Measurements from ENCODE around the gene STK32B.

Gene STK32B

DNA sequence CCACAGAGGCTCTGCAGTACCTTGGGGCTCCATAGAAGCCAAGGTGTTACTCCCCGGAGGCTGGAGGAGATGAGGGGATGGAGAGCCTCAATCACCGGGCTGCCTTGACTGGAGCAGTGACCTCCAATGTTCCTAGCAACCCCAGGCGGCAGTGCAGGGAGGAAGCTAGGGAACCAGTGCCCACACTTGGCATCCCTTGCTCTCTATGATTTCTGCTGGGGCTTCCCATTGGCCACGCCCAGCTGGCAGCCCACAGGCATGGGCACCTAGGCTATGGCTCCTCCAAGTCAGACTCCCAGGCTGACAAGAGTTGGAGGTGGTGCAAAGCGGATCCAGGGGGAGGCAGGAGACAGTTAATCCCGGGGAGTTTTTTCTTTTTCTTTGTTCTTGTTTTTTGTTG, 427.4 kb downstream of the STK32B start:
- no peak for DNase-seq

DNA sequence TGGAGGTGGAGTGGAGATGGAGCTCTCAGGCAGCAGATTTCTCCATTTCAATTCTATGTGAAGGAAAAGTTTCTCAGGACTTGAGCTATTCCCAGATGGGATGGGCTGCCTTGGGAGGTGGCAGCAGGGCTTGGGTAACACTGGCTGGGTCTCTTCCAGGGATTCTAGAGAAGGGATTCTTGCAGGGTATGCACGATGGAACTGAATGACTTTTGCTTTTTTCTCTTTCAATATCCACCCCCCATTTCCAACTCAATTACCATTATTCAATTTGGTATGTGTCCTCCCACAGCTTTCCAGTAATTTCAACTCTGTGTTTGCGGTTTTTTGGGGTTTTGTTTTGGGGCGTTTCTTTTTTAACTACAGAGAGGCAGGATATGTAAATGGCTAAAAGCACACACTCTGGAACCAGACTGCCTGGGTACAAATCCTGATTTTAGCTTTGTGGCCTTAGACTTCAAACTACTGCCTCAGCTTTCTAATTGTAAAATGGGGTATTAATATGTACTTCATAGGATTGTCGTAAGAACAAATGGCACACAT, 428.3 kb downstream of the STK32B start:
- no peak for DNase-seq

DNA sequence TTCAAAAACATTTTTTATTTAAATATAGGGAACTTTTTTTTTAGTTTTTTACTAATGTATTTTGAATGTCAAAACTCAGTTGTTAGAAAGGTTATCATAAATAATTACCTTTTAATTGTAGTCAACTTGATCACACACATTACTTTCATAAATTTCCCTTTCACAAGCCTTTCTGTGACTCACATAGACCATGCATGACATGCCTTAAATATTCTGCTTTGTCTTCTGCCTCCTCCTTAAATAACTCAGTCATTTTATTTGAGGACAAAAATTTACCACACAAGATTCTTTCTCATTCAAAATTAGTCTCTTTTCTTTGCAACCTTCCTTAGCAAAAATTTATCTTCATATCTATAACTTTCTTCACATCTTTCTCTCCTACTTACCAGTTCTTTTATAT, 437.1 kb downstream of the STK32B start:
- DNase-seq = no peak

DNA sequence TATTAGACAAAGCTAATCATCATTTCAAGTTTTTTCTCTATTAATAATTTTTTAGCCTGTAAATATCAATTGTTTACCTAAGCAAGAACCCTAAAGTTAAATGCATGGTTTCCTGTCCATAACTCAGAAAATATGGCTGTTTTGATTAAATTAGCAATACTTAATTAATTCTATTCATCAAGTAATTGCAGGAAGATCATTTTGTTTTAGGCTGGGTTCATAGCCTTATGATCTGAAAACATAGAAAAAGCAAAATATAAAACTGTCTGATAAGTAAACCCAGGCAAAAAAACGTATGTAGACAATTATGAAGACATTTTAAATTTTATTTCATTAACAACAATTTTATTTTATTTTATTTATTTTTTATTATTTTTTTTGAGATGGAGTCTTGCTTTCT, 438.0 kb downstream of the STK32B start:
- DNase-seq = no peak

DNA sequence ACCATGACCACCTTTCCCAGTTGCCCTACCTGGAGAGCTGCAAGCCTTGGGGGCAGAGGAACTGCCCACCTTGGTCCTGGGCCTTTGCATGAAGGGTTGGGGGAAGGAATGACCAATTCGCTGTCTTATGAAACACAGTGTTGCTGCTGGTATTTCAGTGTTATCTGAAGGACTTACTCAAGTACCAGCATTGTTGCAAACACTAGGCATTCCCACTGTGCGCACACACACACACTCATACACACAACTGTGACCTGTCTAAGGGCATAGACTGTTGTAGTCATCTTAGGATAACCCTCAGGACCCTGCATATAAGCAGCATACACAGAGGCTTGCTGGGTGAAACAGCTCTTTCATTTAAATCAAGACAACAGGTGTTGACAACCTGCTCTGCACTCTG, 446.2 kb downstream of the STK32B start:
- no peak for DNase-seq

DNA sequence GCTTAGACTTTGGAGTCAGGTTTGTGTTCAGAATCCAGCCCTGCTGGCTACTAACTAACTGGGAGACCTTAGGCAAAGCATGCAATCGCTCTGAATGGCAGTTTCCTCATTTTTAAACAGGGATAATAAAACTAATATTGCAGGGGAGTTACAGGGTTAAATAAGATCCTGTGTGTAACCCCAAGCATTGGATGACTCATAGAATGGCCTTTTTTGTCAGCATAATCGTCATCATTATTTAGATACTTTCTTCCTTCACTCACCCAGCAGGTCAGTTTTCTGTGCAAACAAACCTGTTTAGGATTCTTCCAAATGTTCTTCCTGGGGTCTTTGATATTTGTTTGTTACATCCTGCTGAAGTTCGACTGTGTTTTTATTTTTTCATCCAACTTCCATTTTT, 448.9 kb downstream of the STK32B start:
- no peak for DNase-seq

DNA sequence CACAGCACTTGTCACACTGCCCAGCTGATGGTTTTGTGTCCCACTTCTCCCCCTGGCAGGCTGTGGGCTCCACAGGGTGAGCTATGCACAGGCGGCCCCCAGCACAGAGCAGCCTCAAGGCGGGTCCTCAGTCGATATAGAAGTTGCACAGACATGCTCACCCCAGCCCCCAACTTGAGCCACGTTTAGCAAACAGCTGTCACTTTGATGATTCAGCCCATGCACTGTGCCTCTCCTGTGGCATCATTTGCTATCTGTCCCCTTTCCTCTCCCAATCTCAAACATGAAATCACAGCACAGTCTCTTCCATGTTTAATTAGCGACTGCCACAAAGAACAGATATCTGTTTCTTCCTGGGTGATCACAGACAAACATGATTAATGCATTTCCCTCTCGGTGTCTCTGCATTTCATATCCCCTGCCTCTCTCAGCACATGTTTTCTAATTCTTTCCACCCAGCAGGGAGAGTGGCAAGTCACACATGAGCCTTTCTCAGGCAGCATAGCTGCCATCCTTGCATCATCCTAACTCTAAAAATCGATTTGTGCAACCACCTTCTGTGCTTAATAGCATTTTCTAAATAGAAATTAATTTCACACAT, 452.2 kb downstream of the STK32B start:
- no peak for DNase-seq

DNA sequence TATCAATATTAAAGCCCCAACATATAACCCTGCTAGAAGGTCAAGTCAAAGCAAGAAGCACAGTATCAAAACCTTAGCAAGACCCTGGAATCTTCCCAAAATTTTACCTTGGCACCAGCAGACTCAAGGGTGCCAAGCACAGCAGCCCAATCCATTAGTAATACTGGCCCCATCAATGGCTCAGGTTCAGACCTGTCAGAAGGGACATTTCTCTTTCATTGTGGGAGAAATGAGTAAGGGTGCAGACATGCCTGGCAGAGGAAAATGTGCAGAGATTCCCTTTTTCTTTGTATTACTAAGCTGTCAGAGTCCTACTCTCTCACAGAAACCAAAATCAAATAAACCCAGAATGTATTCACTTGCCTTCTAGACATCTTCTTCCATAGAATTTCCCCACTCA, 453.2 kb downstream of the STK32B start:
- DNase-seq = no peak

DNA sequence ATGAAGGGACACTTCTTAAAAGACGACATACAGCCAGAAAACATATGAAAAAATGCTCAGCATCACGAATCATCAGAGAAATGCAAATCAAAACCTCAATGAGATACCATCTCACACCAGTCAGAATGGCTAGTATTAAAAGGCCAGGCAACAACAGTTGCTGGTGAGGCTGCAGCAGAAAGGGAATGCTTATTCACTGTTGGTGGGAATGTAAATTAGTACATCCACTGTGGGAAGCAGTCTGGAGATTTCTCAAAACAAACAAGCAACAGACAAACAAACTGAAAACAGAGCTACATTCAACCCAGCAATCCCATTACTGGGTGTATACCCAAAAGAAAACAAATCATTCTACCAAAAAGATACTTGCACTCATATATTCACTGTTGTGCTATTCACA, 459.2 kb downstream of the STK32B start:
- no peak for DNase-seq

DNA sequence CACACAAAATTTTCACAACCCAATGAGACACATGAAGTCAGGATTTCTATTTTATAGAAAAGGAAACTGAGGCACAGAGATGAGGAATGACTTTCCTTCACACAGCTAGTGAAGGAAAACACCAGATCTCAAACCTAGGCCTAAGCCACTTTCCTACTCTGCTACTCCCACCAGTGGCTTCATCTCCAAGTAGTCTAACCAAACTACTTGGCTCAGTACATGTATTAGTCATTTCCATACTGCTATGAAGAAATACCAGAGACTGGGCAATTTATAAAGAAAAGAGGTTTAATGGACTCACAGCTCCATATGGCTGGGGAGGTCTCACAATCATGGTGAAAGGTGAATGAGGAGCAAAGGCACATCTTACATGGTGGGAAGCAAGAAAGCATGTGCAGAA, 460.5 kb downstream of the STK32B start:
- no peak for DNase-seq

DNA sequence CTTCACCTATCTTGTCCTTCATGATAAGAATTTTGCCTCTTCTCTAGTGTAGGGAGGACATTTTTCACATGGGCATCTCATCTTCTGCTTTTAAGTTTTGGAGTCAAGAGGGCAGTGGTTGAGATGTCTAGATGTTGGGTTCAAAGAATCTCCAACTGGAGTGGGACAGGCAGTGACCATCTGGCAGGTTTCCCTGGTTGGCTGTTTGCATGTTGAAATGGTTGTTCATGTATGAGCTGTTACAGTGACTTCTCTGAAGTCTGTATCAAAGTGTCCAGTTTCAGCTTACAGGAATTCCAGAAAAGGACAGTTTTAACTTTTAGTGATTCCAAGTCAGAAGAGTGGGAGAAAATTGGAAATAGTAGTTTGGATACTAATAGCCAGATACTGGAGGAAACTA, 464.4 kb downstream of the STK32B start:
- DNase-seq = no peak

DNA sequence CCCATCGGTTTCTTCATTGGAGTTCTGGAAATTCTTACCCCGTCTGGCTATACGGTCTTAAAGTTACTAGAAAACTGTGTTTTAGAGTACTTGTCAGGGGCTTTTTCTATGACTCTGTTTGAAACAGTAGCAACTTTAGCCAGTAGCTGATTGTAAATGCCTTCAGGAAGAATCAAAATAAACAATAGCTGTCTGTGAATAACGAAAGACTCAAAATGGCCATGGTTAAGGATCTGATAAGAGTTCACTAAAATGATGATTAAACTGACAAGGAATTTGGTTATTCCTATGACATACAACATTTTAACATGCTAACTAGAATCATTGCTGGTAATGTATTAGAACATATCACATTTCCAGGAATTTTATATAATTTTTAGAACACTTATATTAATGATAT, 466.1 kb downstream of the STK32B start:
- no peak for DNase-seq

DNA sequence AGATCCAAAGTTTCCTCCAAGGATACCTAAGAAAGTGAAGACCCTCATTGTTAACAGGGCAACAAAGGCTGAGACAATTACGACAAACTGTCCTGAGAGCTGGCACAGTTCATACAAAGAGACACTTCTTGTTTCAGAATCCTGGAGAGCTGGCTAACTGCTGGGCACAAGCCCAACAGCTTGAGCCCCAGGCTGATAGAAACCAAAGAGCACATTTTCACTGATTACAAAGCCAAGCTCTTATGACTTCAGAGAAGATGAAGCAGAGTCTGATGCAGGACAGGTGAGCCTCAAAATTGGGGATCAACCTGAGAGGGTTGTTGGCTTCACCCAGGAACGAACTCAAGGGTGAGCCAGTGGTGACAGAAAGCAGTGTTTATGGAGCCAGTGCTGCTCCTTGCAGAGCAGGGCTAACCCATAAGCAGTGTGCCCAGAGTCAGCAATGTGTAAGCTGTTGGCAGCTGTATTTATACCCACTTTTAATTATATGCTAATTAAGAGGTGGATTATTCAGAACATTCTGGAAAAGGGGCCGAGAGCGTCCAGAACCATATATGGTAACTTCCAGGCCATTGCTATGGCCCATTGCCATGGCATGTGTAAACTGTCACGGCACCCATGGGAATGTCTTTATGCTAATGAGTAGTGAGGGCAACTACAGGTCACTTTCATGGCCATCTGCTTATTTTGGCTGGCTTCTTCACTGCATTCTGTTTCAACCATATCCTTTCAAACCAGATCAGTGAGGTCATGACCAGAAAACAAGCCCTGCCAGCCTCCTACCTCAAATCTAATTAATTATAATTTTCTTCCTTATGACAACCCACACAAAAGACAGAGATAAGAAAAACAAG, 473.4 kb downstream of the STK32B start:
- DNase-seq = no peak

DNA sequence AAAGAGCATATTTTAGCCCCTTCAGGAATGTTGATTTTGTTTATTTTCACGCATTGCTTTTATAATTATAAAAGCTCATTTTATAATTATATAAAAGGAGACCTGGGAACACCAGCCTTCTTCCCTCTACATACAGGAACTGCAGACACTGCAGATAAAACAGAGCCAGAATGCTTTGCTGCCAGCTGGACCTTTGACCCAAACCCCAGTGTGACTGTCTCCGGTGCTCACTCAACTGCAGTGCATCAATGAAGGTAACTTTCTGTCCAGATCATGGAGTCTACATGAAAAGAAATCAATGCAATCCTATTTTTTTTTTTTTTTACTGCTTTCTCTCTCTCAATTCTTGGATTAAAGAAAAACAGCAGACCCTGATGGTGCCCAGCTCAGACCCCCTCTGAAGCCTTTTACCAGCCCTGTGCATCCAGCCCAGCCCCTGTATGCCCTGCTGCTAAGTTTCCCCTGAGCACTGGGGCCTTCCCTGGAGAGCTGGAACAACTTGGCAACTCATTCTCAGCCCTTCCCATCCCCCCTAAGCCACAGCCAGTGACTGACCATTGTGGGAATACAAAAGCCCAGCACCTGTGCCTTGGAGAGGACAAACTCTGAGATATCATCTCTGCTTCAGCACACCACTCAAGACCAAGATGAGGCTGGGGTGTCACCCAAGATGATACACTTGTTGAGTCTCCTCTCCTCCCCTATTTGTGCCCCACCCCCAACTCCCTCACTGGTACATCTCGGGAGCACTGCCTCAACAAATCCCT, 475.0 kb downstream of the STK32B start:
- DNase-seq = no peak

DNA sequence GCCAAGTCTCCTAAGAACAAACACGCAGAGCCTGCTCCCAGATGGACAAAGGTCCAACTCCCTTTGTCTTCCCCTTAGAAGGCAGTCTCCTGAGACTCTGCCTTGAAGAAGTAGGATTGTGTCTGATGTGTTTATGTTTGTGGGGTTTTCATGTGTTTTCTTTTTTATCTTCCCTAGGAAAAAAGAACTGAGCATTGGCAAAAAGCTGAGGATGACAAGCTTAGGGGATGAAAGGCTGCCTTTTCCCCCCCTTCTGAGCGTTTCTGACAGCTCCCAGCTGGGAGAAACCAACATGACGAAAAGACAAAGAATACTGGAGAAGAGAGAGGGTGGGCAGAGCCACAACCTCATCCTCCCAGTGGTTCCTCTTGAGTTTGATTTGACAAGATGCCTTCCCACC, 475.9 kb downstream of the STK32B start:
- no peak for DNase-seq

DNA sequence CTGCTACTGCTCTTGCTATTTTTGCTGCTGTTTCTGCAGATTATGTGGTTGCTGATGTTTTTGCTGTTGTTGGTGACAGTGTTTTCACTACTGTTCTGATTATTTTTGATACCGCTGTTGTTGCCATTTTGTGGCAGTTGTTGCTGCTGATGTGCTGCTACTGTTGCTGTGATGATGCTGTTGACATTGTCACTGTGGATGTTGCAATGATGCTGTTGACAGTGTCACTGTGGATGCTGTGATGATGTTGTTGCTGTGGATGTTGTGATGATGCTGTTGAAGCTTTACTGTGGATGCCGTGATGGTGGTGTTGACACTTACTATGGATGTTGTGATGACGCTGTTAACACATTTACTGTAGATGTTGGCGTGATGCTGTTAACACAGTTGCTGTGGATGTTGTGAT, 476.8 kb downstream of the STK32B start:
- no peak for DNase-seq

DNA sequence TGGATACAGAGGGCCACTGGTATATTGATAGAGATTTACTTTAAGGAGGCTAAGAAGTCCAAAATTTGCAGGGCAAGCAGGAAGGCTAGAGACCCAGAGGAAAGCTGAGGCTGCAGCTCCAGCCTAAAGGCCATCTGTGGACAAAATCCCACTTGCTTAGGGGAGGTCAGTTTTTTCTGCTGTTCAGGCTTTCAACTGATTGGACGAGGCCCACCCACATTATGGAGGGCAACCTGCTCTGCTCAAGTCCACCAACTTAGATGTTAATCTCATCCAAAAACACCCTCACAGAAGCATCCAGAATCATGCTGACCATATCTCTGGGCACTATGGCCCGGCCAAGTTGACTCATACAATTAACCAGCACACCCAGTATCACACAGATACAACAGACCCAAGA, 480.8 kb downstream of the STK32B start:
- DNase-seq = no peak

DNA sequence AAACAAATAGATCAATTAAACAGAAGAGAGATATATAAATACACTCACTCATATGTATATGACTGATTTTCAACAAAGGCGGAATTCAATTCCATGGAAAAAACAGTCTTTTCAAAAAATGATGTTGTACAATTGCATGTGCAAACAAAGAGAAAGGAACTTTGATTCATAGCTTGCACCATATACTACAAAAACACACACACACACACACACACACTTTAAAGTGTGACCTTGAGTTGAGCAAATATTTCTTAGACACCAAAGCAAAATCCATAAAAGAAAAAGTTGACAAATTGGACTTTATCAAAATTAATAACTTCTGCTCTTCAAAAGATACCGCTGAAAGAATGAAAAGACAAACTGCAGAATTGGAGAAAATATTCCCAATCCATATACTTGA, 488.3 kb downstream of the STK32B start:
- DNase-seq = no peak

DNA sequence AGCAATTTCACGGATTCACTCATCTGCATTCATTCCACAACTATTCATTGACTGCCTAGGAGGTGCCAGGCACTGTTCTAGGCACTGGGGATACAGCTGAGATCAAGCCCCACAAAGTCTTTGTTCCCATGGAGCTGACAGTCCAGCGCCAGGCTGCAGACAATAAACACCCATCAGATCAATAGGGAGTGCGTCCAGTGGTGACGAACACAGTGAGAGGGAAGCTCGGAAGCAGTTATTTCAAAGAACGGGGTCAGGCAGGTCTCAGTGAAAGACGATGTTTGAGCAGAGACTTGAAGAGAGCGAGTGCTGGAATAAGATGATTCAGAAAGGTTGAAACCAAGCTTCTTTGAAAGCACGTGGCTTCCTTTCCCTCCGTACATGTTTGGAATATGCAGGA, 489.9 kb downstream of the STK32B start:
- DNase-seq = no peak

DNA sequence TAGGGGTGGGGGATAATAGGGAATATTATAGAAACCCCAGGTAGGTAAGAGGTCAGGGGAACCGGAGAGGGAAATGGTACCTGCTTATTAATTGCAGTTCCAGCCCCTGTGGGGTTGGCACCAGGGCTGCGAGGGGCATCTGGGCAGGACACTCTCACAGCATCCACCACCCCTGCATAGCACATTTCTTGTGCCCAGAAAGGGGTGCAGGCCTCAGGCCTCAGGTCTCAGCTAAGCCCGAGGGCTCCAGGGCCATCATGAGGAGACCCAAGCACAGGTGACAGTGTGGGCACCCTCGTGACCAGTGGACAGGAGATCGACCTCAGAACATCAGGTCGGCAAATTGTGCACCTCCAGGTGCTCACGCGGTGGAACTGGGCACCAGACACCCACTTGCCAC, 492.4 kb downstream of the STK32B start:
- DNase-seq = no peak

DNA sequence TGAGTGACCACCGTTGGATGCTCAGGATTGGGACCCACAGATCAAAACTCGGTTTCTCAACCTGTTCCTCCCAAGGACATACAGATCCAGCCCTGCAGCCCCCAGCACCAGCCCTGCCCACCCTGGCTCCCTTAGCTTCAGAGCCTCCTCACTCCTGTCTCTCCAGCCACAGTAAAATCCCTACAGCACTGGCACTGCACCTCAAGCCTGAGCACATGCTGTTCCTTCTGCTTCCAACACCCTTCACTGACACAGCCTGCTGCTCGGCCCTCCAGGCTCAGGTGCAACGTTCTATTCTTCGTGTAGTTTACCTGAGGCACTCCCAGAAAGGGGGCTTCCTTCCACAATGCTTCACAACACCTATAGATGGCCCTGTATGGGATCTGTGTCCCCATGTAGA, 493.5 kb downstream of the STK32B start:
- no peak for DNase-seq

DNA sequence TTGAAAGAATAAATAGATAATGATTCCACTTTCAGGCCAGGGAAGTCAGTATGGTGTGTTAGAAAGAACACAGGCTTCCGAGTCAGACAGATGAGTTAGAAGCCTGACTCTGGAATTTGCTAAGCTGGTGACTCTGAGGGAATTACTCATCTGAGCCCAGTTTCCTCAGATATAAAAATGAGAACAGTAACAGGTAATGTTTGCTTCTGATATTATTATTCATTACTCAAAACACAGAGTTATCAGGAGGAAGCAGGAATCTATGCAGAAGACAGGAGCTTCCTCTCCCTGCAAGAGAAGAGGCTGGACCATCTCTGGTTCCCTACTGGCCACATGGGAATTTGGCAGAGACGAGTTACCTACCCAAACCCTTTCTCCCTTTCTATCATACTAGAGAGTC, 494.0 kb downstream of the STK32B start:
- no peak for DNase-seq

DNA sequence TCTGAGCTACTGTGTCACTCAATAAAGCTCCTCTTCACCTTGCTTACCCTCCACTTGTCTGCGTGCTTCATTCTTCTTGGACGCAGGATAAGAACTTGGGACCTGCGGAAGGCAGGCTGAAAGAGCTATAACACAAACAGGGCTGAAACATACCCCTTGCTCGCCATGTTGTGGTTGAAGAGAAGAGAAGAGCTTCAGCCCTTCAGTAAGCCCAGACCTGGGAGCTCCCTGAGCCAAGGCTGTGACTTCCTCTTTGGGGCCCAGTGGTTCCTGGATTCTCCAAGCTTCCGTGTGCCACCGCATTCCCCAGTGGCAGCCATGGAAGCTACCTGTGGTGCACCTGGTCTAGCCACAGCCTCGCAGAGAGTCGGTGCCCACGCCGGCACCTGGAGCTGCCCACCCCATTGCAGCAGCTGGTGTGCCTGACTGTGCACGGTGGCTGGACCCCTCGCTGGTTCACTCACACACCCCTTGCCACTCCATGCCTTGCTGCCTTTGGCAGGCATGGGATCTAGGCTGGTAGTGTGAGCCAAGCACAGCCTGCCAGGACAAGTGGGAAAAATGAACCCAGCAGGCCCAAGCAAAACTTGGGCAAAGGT, 496.5 kb downstream of the STK32B start:
- DNase-seq = no peak
